Stimulated activated CD4-positive, alpha-beta T cell treated with anti-CD3 and anti-CD28 coated beads, TNF-alpha, amount 100 ng/mL, for 4 hours (primary cell): ENCODE data around the gene ARID1B.

Experiments
- DNase-seq, 3 experiments: peaks; one replicate each; pipeline ENCODE4 v3.0.0-alpha.2; 2020; ENCODE audit warnings: low read depth in 3 of 3

The ARID1B gene

GRCh38 chr6:156824142-156824541 is 47.0 kb downstream of the ARID1B start:
- DNase-seq = no peak

DNA sequence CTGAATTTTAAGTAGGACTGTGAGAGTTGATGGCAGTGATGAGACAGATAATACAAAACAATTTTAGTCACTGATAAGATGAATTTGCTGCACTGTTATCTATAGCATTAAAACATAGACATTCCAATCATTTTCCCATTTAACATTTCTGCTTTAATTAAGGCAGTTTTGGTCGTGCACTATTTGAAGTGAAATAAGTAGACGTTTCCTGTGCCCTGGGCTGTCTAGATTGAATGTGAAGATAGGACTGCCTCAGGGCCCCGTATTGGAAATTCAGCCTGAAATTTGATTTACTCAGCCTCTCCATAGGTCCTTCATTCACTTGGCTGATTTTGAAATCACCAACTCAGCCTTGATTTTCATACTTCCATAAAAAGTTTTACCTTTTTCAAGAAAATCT is 48.3 kb downstream of the ARID1B start:
- no peak for DNase-seq

DNA sequence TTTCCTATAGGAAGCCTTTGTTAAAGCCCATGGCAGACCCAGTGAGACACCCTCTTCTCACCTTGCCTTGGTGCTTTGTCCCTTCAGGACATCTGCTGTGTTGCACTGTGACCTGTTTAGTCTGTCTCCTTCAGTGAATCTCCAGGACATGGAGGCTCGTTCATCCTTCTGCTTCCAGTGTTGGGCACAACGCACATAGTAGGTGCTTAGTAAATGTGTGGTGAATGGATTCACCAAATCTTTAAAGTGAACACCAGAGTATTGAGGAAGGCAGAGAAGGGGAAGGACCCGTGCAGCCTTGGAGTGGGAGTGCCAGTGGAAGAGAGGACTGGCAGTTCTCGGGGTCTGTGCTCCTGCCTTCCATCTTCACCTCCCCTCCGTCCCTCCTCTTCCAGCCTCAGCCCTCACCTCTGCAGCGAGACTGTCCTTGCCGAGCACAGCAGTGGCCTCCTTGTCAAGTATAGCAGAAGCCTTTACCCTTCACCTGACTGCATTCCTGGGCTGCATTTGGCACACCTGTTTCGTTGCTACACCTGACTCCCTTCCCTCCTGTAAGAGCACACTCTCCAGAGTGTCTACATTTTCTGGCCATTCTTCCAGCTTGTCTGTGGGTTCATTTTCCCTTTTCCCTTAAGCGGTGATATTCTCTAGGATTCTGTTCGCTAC is 49.2 kb downstream of the ARID1B start:
- DNase-seq = no peak

DNA sequence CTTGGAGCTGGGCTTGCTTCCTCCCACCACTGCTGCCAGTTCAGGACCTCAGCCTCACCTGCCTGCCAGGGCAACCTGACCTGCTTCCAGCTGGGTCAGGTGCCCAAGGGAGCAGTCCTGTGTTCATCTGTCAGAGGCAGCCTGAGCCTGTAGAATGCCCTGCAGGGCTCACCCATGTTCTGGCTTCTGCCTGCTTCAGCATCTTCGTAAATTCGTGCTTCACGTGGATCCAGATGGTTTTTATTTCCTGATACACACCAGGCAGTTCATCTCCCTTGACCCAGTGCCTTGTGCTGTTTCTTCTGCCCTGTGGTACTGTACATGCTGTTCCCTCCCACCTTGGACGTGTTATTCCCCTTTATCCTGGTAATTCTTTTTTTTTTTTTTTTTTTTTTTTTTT is 50.2 kb downstream of the ARID1B start:
- no peak for DNase-seq

- DNase-seq = no peak
Observed at GRCh38 chr6:156828280-156828703, 51.1 kb downstream of the ARID1B start.

DNA sequence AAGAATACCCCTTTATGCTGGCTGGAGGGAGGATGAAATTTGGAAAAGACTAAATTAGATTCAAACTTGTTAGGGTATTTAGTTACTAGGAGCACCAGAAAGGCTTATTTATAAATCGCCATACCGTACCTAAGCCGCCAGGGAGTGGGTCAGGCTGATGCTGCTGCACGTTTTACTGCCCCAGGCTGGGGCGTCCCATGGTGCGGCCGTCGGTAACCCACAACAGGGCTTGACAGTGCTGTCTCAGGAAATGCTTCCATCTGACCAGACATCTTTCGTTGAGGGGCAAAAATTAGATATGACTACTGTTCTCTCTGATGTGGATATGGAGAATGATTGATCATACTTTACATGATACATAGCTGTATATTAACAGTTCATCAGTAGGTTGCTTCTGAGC is 52.9 kb downstream of the ARID1B start:
- DNase-seq = no peak

GRCh38 chr6:156832231-156832647 is 55.1 kb downstream of the ARID1B start:
- DNase-seq = no peak

DNA sequence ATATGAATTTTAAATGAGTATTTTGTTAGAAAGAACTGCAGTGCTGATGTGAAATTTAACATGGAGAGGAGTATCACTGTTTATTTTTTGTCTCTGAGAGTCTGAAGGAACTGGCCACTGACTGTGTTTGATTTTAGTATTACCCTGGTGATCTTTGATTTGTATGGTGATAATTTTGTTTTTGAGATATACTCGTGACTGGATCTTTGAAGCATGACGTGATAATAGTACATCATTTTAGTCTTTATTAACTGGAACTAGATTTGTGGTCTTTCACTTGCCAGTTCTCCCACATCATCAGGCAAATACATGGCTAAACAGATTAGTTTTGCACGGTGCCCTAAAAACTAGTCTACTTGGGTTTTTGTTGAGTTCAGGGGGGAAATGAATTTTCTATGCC is 55.5 kb downstream of the ARID1B start:
- DNase-seq = no peak

DNA sequence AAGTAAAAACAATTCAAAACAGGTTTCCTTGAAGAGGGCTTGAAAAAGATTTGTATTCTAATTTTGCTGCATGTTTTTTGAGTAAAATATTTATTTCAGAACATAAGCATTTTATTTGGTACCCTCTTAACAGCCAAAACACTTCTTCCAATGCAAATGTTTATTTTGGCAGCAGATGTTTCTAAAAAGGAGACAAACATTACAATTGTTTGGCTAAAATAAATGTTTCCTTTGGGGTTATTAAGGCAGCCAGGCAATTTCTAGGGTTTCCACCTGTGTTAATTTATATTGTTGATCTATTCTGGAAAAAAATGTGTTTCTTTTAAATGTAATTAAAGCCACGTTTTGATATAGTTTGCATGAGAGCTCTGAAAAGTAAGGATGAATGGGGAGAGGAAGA is 56.6 kb downstream of the ARID1B start:
- DNase-seq = no peak

DNA sequence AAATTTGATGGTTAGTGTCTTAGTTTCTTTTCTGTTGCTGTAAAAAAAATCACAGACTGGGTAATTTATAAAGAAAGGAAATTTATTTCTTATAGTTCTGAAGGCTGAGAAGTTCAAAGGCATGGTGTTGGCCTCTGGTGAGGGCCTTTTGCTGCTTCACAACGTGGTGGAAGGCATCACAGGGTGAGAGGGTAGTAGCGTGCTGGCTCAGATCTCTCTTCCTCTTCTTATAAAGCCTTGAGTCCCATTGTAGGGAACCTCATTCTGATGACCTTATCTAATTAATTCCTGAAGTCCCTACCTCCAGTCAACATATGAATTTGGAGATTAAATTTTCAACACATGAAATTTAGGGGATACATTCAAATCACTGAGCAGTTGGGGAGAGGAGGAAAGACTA is 62.0 kb downstream of the ARID1B start:
- no peak for DNase-seq

DNA sequence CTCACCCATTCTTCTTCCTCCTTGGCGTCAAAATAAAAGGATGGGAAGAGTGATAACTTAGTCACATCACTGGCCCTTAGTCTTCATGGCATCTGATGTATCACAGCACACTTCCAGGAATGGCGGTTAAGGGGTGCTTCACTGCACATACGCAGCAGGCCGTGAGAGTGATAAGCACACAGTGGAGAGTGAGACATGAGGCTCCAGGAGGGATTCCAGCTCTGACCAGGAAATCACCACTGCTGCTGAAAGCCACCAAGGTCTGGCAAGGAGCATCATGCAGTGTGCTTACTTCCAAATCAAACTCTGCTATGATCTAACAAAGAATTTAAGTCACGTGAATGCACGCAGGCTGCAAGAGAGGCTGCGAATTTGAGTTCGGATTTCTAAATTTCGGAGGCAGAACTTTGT is 62.4 kb downstream of the ARID1B start:
- no peak for DNase-seq

GRCh38 chr6:156840136-156840535 is 63.0 kb downstream of the ARID1B start:
- DNase-seq = no peak

DNA sequence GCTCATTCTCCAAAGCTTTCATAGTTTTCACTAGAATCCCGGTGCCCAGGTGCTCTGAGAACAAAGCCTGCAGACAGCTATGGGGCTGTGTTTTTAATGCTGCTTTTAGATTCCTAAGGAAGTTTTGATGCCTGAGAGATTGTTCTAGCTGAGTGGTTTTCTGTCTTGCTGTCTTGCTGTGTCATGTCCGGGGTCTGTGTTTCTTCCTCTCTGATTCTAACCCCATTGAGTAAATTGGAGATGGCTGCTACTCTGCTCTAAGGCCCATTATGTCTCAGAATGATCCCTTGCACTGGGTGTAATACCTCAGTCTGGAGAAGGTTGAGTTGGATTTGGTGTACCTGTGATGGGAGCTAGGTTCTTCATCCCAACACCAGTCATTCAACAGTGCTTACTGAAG is 63.4 kb downstream of the ARID1B start:
- DNase-seq = no peak

DNA sequence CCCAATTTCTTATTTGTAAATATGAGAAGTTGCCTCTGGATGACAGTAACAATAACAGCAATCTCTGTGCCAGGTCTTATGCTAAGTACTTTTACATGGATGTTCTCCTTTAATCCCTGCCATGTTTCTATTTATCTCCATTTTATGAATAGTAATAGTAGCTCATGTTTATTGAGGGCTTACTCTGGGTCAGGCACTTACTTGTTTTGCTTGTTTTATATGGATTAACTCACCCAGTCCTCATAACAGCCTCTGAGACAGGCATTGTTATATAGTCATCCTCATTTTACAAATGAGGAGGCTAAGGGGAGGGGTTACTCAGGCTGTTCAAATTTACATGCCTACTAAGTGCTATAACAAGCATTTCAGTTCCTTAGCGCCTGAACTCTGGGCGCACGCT is 64.3 kb downstream of the ARID1B start:
- no peak for DNase-seq

- DNase-seq = no peak
Observed at GRCh38 chr6:156842598-156843250, 65.5 kb downstream of the ARID1B start.

- no peak for DNase-seq
Observed at GRCh38 chr6:156844089-156844488, 66.9 kb downstream of the ARID1B start.

GRCh38 chr6:156845454-156846155 is 68.4 kb downstream of the ARID1B start:
- no peak for DNase-seq

DNA sequence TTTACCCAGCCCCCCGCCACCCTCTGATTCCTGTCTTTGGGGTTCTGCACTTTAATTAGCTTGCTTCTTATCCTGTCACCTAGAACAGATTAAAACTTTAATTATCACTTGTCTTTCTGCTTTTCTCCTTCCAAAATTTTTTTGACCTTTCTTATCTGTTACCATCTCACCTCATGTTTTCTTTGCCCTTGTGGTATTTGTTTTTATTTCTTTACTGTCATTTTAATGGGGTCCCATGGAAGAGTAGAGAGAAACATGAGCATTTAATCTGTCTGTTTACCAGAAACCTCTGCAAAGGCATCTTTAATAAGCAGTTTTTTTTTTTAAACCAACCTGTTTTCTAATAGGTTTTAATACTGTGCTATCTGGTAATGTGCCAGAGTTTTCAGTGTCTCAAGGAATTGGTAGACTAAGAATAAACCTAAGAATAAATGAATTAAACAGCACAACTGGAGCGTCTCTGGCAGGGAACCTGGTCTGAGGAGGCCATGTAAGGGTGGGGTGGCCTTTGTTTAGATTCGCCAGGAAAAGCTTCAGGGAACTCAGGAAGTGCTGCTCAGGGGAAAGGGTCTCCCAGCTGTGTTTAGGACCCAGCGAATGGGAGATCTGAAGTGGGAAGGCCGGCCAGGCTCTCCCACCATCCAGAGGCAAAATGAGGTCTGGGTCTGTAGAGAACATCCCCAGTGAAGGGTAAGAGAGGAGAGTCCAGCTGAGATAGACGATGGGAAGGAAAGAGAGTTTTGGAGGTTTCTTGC is 69.8 kb downstream of the ARID1B start:
- no peak for DNase-seq

DNA sequence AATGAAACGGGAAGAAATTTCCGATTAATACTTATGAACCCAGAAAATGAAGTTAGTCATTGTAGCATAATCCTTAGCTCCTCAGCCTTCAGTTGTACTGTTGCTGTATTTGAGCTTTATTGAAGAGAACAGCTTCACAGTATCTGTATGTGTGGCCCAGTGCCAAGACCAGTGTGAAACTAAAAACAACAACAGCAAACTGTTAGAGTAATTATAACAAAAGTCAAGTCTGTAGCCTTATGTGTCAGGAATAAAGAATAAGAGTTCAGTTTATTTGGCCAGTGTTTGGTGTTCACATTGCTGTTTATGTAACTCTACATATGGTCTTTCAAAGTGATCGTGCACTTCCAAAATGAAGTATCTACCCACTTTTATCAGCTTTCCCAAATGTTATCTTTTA is 70.9 kb downstream of the ARID1B start:
- DNase-seq = no peak

GRCh38 chr6:156848533-156848932 is 71.4 kb downstream of the ARID1B start:
- DNase-seq = no peak

GRCh38 chr6:156849806-156850205 is 72.6 kb downstream of the ARID1B start:
- no peak for DNase-seq

GRCh38 chr6:156850353-156850752 is 73.2 kb downstream of the ARID1B start:
- no peak for DNase-seq
